RWPE1 (cell line): ENCODE measurements around the gene SVEP1.

ENCODE experiments used
- CTCF ChIA-PET: fragments of 350-600 bp; sonication (Branson Sonifier 250); formaldehyde crosslinking; extraction: SDS; loops from one replicate; lab custom pipeline; 2021; lab: Yijun Ruan, JAX
- POLR2A ChIA-PET: fragments of 400-600 bp; formaldehyde crosslinking; extraction: SDS; loops from one replicate; lab custom pipeline; 2020; ENCODE audit warnings: antibody characterized with exemption; ENCODE audit not compliant: low non-redundant PET; lab: Yijun Ruan, JAX
- DNase-seq: peaks from one replicate; pipeline ENCODE4 v3.0.0; 2012; ENCODE audit warnings: low spot score
- H3K27ac ChIP-seq: fragments of 450-650 bp; 2 replicates; pipeline ENCODE4 v1.5.1; 2017
- TF ChIP-seq, protein P1 (sequence below): fragments of 450-650 bp; conservative IDR thresholded peaks from 2 replicates; pipeline ENCODE4 v1.5.1; 2017; ENCODE audit warnings: low read depth, mild to moderate bottlenecking

SVEP1 gene

DNA sequence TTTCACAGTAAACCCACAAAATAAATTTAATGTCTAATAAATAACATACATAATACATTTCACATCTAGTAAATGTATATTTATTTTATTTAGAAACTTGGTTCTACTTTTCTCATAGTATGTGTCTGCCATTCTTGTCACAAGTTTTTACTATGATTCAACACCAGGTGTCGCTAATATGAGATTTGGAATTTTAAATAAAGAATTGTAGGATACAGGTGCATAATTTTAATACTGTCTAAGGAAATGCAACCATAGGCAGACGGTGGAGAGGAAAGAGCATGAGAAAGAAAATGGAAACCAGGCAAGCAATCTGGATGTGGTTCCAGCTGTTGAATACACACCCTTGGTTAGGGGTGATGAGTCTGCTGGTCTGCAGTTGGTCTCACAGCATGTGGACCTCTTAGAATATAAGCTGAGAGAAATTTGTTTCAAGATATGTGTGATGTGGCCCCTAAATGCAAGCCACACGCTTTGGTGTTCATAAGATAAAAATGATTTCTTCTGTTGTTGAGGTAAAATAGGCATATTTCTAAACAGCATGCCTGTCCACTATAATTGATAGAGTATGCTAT is 127.2 kb downstream of the SVEP1 start:
- POLR2A ChIA-PET: no interaction called here
- TF ChIP-seq, protein P1, sequence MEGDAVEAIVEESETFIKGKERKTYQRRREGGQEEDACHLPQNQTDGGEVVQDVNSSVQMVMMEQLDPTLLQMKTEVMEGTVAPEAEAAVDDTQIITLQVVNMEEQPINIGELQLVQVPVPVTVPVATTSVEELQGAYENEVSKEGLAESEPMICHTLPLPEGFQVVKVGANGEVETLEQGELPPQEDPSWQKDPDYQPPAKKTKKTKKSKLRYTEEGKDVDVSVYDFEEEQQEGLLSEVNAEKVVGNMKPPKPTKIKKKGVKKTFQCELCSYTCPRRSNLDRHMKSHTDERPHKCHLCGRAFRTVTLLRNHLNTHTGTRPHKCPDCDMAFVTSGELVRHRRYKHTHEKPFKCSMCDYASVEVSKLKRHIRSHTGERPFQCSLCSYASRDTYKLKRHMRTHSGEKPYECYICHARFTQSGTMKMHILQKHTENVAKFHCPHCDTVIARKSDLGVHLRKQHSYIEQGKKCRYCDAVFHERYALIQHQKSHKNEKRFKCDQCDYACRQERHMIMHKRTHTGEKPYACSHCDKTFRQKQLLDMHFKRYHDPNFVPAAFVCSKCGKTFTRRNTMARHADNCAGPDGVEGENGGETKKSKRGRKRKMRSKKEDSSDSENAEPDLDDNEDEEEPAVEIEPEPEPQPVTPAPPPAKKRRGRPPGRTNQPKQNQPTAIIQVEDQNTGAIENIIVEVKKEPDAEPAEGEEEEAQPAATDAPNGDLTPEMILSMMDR: peak; percentile 64
- no peak overlapping the region for H3K27ac ChIP-seq
- DNase-seq: peak; percentile 11
- CTCF ChIA-PET: interaction anchor here (0.8 to 2.4 kb wide), 3 partner anchors 9 to 233 kb away, joined by 3 to 6 read pairs (median 4); no protein-coding TSS in a partner anchor

DNA sequence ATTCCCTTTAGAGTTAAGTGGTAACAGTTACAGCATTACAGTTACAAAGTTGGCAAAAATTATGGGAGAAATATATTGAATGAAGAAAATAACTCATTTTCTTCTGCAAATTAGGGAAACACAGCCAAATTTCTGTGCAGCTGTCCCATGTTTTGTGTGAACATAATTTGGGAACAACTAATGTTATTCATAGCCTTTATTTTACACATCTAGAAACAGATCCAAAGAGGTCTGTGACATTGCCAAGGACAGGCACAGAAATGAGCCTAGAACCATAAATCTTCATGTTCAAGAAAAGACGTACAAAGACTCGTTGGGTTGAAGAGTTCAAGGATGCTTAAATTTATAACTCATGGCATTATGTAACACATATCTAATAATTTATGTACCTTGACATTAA is 127.8 kb downstream of the SVEP1 start:
- TF ChIP-seq, protein P1: no peak
- DNase-seq: no peak
- H3K27ac ChIP-seq: no peak overlapping the region
- ChIA-PET POLR2A (no interaction called here), CTCF (interaction anchor here (2.4 kb wide), 1 partner anchor 172 kb away, joined by 6 read pairs; no protein-coding TSS in a partner anchor)

DNA sequence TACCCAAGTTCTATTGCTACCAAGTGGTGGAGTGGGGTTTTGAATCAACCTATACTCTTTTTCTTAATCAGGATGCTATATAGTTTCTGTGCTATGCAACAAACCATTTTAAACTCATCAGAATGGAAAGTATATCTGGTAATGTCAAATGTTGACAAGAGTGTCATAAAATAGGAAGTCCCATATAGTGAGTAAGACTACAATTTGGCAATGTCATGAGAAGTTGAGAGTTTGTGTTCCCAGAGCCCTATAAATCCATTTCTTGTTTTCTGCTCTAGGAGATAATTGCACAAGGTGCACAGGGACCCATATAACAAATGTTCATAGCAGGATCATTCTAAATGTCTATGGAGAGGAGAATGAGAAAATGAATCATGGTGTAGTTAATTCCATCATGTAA is 132.1 kb downstream of the SVEP1 start:
- no peak for DNase-seq
- ChIA-PET POLR2A (no interaction called here), CTCF (no interaction called here)
- no peak overlapping the region for H3K27ac ChIP-seq
- TF ChIP-seq, protein P1: no peak

DNA sequence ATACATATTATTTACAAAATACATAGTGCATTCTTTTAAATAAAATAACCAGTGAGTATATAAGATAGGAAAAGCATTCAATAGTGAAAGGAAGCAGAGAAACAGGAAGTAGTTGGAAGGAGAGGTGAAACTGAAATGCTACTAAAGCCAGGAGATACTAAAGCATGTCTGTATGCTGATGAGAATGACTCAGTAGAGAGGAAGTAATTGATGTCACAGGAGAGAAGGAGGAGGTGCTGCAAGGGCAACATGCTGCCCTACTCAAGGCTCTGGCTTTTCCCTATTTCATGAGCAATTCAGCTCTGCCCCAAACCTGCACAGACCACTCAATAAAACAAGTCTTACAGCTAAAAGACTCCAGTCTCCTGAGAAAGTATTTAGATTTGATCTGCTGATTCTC is 133.4 kb downstream of the SVEP1 start:
- ChIA-PET POLR2A (interaction anchor here (0.8 kb wide), 1 partner anchor 826 kb away, joined by 4 read pairs; no protein-coding TSS in a partner anchor), CTCF (no interaction called here)
- no peak overlapping the region for H3K27ac ChIP-seq
- DNase-seq: no peak
- TF ChIP-seq, protein P1: no peak

DNA sequence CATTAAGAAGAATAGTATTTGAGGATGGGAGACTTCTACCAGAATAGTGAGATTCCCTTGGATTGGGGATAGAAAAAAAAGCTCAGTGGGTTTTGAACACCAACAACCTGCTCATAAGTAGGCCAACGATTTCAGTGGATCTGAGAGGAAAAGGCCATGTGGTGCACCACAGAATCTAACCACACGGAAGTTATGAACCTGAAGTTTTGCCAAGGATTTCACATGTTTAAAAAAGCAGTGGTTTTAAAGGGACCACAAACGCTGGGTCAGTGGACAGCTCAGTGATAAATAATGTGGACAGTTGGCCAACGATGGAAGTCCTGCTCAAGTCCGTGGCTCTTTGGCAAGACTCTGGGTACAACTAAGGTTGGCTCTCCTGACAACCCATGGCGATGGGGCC is 134.6 kb downstream of the SVEP1 start:
- CTCF ChIA-PET: interaction anchor here (0.6 to 1.0 kb wide), 2 partner anchors 103 to 369 kb away, joined by 3 read pairs; no protein-coding TSS in a partner anchor
- no peak overlapping the region for H3K27ac ChIP-seq
- TF ChIP-seq, protein P1: no peak
- POLR2A ChIA-PET: no interaction called here
- DNase-seq: no peak

DNA sequence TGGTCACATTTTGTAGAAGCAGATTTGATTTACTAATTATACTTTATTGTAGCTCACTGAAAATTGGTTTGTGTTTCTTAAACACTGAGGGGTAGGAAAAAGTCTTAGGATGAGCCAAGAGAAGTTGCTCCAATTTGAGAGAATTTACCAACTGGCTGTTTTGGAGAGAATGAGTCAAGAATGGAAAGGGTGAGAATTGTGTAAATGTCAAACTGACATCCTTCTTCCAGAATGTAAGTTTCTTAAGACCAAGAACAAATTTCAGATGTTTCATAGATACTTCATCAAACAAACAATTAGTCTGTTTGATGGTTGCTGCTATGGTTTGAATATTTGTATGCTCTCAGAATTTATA is 135.7 kb downstream of the SVEP1 start:
- CTCF ChIA-PET: no interaction called here
- POLR2A ChIA-PET: no interaction called here
- TF ChIP-seq, protein P1: no peak
- no peak overlapping the region for H3K27ac ChIP-seq
- DNase-seq: no peak
